Measurements from ENCODE around the gene CNGA1.

DNA sequence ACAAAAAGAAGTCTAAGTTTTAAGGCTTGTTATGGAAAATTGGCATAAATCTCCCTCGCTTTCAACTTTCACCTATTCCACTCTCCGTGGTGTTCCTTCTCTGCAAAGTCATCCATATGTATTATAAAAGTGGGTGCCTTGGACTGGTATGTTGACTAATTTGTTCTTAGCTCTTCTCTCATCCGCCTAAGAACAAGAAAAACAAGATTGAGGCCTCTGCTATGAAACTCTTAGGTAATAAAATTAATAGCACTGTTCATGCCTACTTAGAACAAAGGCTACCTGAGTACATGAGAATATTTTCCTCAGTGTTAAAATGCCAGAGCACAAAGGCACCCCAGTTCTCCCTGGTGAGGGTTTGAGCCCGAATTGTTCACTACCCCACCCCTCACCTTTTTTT lies 1.3 kb downstream of the CNGA1 start:
- TF ChIP-seq CTCF (IDR thresholded peaks at IDR 0.05; ENCODE audit: borderline replicate concordance, extremely low read depth, low read length, poor library complexity, severe bottlenecking) (no peak), EZH2 (IDR thresholded peaks at IDR 0.05; ENCODE audit: borderline replicate concordance, low read depth, low read length, severe bottlenecking) (no peak)
